ENCODE data around the gene WDR75.
"Not testable (repeated sequence)": the region's sequence is repeated elsewhere in the genome, so short reads cannot be mapped to it uniquely, and the experiment has no call there.

Gene WDR75

GRCh38 chr2:189441709-189442074 lies 418 bp downstream of the WDR75 start:
- no peak for DNase-seq (ENCODE audit: low spot score)

GRCh38 chr2:189442468-189442867 lies 1.2 kb downstream of the WDR75 start:
- no peak for DNase-seq (ENCODE audit: low spot score)

GRCh38 chr2:189444322-189444721 lies 3.0 kb downstream of the WDR75 start:
- peak; percentile 5 for DNase-seq (ENCODE audit: low spot score)

GRCh38 chr2:189446780-189447179 lies 5.5 kb downstream of the WDR75 start:
- no peak for DNase-seq (ENCODE audit: low spot score)

- no peak for DNase-seq (ENCODE audit: low spot score)
Measured at GRCh38 chr2:189454009-189454408, 12.7 kb downstream of the WDR75 start.

- DNase-seq (ENCODE audit: low spot score), result no peak
Measured at GRCh38 chr2:189465076-189465475, 23.8 kb downstream of the WDR75 start.

- DNase-seq (ENCODE audit: low spot score), result no peak
Measured at GRCh38 chr2:189465478-189465877, 24.2 kb downstream of the WDR75 start.

- no peak for DNase-seq (ENCODE audit: low spot score)
Measured at GRCh38 chr2:189466046-189466445, 24.8 kb downstream of the WDR75 start.

GRCh38 chr2:189466656-189467055 lies 25.4 kb downstream of the WDR75 start:
- peak; percentile 27 for DNase-seq (ENCODE audit: low spot score)

GRCh38 chr2:189467160-189467559 lies 25.9 kb downstream of the WDR75 start:
- no peak for DNase-seq (ENCODE audit: low spot score)

- no peak for DNase-seq (ENCODE audit: low spot score)
Measured at GRCh38 chr2:189467593-189467992, 26.3 kb downstream of the WDR75 start.

GRCh38 chr2:189474526-189474925 lies 33.3 kb downstream of the WDR75 start:
- DNase-seq (ENCODE audit: low spot score), result no peak

- no peak for DNase-seq (ENCODE audit: low spot score)
Measured at GRCh38 chr2:189477756-189478155, 36.5 kb downstream of the WDR75 start.

- DNase-seq (ENCODE audit: low spot score), result not testable (repeated sequence)
Measured at GRCh38 chr2:189478289-189478688, 37.0 kb downstream of the WDR75 start.

- DNase-seq (ENCODE audit: low spot score), result no peak
Measured at GRCh38 chr2:189481071-189481470, 39.8 kb downstream of the WDR75 start.

- no peak for DNase-seq (ENCODE audit: low spot score)
Measured at GRCh38 chr2:189483571-189483970, 42.3 kb downstream of the WDR75 start.

- no peak for DNase-seq (ENCODE audit: low spot score)
Measured at GRCh38 chr2:189483980-189484740, 42.9 kb downstream of the WDR75 start.

- no peak for DNase-seq (ENCODE audit: low spot score)
Measured at GRCh38 chr2:189485146-189485545, 43.9 kb downstream of the WDR75 start.

- no peak for DNase-seq (ENCODE audit: low spot score)
Measured at GRCh38 chr2:189486237-189486770, 45.0 kb downstream of the WDR75 start.

GRCh38 chr2:189487283-189488007 lies 46.2 kb downstream of the WDR75 start:
- DNase-seq (ENCODE audit: low spot score), result no peak

GRCh38 chr2:189488008-189488310 lies 46.7 kb downstream of the WDR75 start:
- no peak for DNase-seq (ENCODE audit: low spot score)

- peak; percentile 32 for DNase-seq (ENCODE audit: low spot score)
Measured at GRCh38 chr2:189492451-189492850, 51.2 kb downstream of the WDR75 start.

- no peak for DNase-seq (ENCODE audit: low spot score)
Measured at GRCh38 chr2:189498205-189498604, 56.9 kb downstream of the WDR75 start.

- no peak for DNase-seq (ENCODE audit: low spot score)
Measured at GRCh38 chr2:189499137-189499536, 57.9 kb downstream of the WDR75 start.
